ENCODE results near the gene TMEM135.

Gene TMEM135

GRCh38 chr11:87301785-87302540 is 264.2 kb downstream of the TMEM135 start:
- no peak overlapping the region for H3K4me3 ChIP-seq (ENCODE audit: low read length)
- H3K27ac ChIP-seq (ENCODE audit: low read depth, low read length): peak overlapping the region; percentile 57; the same call in 1 of the 2 replicates
- peaks cover 36% of the 10 kb centered on the region for H3K4me1 ChIP-seq (ENCODE audit: insufficient read depth, low read length)
- no peaks in the 10 kb centered on the region for H3K9me3 ChIP-seq (ENCODE audit: insufficient read depth, low read depth, low read length)
- H3K36me3 ChIP-seq (ENCODE audit: insufficient read depth, low read length): no peaks in the 10 kb centered on the region
- no peak overlapping the region for H3K9ac ChIP-seq (ENCODE audit: low read depth, low read length)
- WGBS: 21% methylated on average over 1 of the region's 2 CpGs
- H3K27me3 ChIP-seq (ENCODE audit: insufficient read depth, low read length): no peaks in the 10 kb centered on the region

GRCh38 chr11:87304412-87304811 is 266.7 kb downstream of the TMEM135 start:
- Histone ChIP-seq H3K9me3 (ENCODE audit: insufficient read depth, low read depth, low read length) (no peaks in the 10 kb centered on the region), H3K9ac (ENCODE audit: low read depth, low read length) (no peak overlapping the region), H3K36me3 (ENCODE audit: insufficient read depth, low read length) (no peaks in the 10 kb centered on the region), H3K27ac (ENCODE audit: low read depth, low read length) (no peak overlapping the region), H3K4me1 (ENCODE audit: insufficient read depth, low read length) (peaks cover 27% of the 10 kb centered on the region), H3K27me3 (ENCODE audit: insufficient read depth, low read length) (no peaks in the 10 kb centered on the region), H3K4me3 (ENCODE audit: low read length) (no peak overlapping the region)
- 92% methylated on average over 1 of the region's 1 CpG for WGBS

GRCh38 chr11:87306262-87306851 is 268.6 kb downstream of the TMEM135 start:
- H3K4me3 ChIP-seq (ENCODE audit: low read length): no peak overlapping the region
- H3K9ac ChIP-seq (ENCODE audit: low read depth, low read length): no peak overlapping the region
- no peaks in the 10 kb centered on the region for H3K27me3 ChIP-seq (ENCODE audit: insufficient read depth, low read length)
- H3K36me3 ChIP-seq (ENCODE audit: insufficient read depth, low read length): no peaks in the 10 kb centered on the region
- H3K9me3 ChIP-seq (ENCODE audit: insufficient read depth, low read depth, low read length): no peaks in the 10 kb centered on the region
- WGBS: 94% methylated on average over 1 of the region's 1 CpG
- H3K27ac ChIP-seq (ENCODE audit: low read depth, low read length): no peak overlapping the region
- peaks cover 22% of the 10 kb centered on the region for H3K4me1 ChIP-seq (ENCODE audit: insufficient read depth, low read length)

- H3K4me3 ChIP-seq (ENCODE audit: low read length): no peak overlapping the region
- H3K27ac ChIP-seq (ENCODE audit: low read depth, low read length): no peak overlapping the region
- H3K27me3 ChIP-seq (ENCODE audit: insufficient read depth, low read length): no peaks in the 10 kb centered on the region
- H3K9ac ChIP-seq (ENCODE audit: low read depth, low read length): no peak overlapping the region
- H3K36me3 ChIP-seq (ENCODE audit: insufficient read depth, low read length): no peaks in the 10 kb centered on the region
- no peaks in the 10 kb centered on the region for H3K9me3 ChIP-seq (ENCODE audit: insufficient read depth, low read depth, low read length)
- H3K4me1 ChIP-seq (ENCODE audit: insufficient read depth, low read length): peaks cover 14% of the 10 kb centered on the region
- no CpG with 5 or more reads among the region's 1 CpG for WGBS
Measured at GRCh38 chr11:87307101-87307500, 269.4 kb downstream of the TMEM135 start.

- H3K4me1 ChIP-seq (ENCODE audit: insufficient read depth, low read length): peaks cover 5% of the 10 kb centered on the region; the same call in 1 of the 2 replicates
- 89% methylated on average over 1 of the region's 2 CpGs for WGBS
- H3K9me3 ChIP-seq (ENCODE audit: insufficient read depth, low read depth, low read length): no peaks in the 10 kb centered on the region
- H3K4me3 ChIP-seq (ENCODE audit: low read length): no peak overlapping the region
- no peaks in the 10 kb centered on the region for H3K27me3 ChIP-seq (ENCODE audit: insufficient read depth, low read length)
- no peak overlapping the region for H3K9ac ChIP-seq (ENCODE audit: low read depth, low read length)
- no peak overlapping the region for H3K27ac ChIP-seq (ENCODE audit: low read depth, low read length)
- H3K36me3 ChIP-seq (ENCODE audit: insufficient read depth, low read length): no peaks in the 10 kb centered on the region
Measured at GRCh38 chr11:87315229-87315628, 277.5 kb downstream of the TMEM135 start.

GRCh38 chr11:87316491-87316890 is 278.8 kb downstream of the TMEM135 start:
- H3K4me3 ChIP-seq (ENCODE audit: low read length): no peak overlapping the region
- H3K4me1 ChIP-seq (ENCODE audit: insufficient read depth, low read length): peaks cover 5% of the 10 kb centered on the region; the same call in 1 of the 2 replicates
- H3K9ac ChIP-seq (ENCODE audit: low read depth, low read length): no peak overlapping the region
- H3K27me3 ChIP-seq (ENCODE audit: insufficient read depth, low read length): no peaks in the 10 kb centered on the region
- peaks cover 6% of the 10 kb centered on the region for H3K36me3 ChIP-seq (ENCODE audit: insufficient read depth, low read length)
- H3K9me3 ChIP-seq (ENCODE audit: insufficient read depth, low read depth, low read length): no peaks in the 10 kb centered on the region
- H3K27ac ChIP-seq (ENCODE audit: low read depth, low read length): no peak overlapping the region

GRCh38 chr11:87317441-87317840 is 279.7 kb downstream of the TMEM135 start:
- WGBS: no CpG with 5 or more reads among the region's 2 CpGs
- Histone ChIP-seq H3K36me3 (ENCODE audit: insufficient read depth, low read length) (peaks cover 15% of the 10 kb centered on the region), H3K9me3 (ENCODE audit: insufficient read depth, low read depth, low read length) (no peaks in the 10 kb centered on the region), H3K4me1 (ENCODE audit: insufficient read depth, low read length) (peaks cover 5% of the 10 kb centered on the region; the same call in 1 of the 2 replicates), H3K4me3 (ENCODE audit: low read length) (no peak overlapping the region), H3K9ac (ENCODE audit: low read depth, low read length) (no peak overlapping the region), H3K27me3 (ENCODE audit: insufficient read depth, low read length) (no peaks in the 10 kb centered on the region), H3K27ac (ENCODE audit: low read depth, low read length) (no peak overlapping the region)

- H3K9me3 ChIP-seq (ENCODE audit: insufficient read depth, low read depth, low read length): no peaks in the 10 kb centered on the region
- no peak overlapping the region for H3K27ac ChIP-seq (ENCODE audit: low read depth, low read length)
- H3K9ac ChIP-seq (ENCODE audit: low read depth, low read length): no peak overlapping the region
- H3K36me3 ChIP-seq (ENCODE audit: insufficient read depth, low read length): peaks cover 17% of the 10 kb centered on the region
- H3K27me3 ChIP-seq (ENCODE audit: insufficient read depth, low read length): no peaks in the 10 kb centered on the region
- peaks cover 5% of the 10 kb centered on the region; the same call in 1 of the 2 replicates for H3K4me1 ChIP-seq (ENCODE audit: insufficient read depth, low read length)
- no peak overlapping the region for H3K4me3 ChIP-seq (ENCODE audit: low read length)
Measured at GRCh38 chr11:87320123-87320522, 282.4 kb downstream of the TMEM135 start.

GRCh38 chr11:87322568-87322967 is 284.8 kb downstream of the TMEM135 start:
- Histone ChIP-seq H3K9ac (ENCODE audit: low read depth, low read length) (no peak overlapping the region), H3K27me3 (ENCODE audit: insufficient read depth, low read length) (no peaks in the 10 kb centered on the region), H3K27ac (ENCODE audit: low read depth, low read length) (no peak overlapping the region), H3K36me3 (ENCODE audit: insufficient read depth, low read length) (peaks cover 17% of the 10 kb centered on the region), H3K9me3 (ENCODE audit: insufficient read depth, low read depth, low read length) (no peaks in the 10 kb centered on the region), H3K4me1 (ENCODE audit: insufficient read depth, low read length) (no peaks in the 10 kb centered on the region), H3K4me3 (ENCODE audit: low read length) (no peak overlapping the region)
- WGBS: no CpG with 5 or more reads among the region's 1 CpG

- WGBS: 94% methylated on average over 5 of the region's 5 CpGs
- H3K27me3 ChIP-seq (ENCODE audit: insufficient read depth, low read length): no peaks in the 10 kb centered on the region
- no peaks in the 10 kb centered on the region for H3K4me1 ChIP-seq (ENCODE audit: insufficient read depth, low read length)
- H3K9me3 ChIP-seq (ENCODE audit: insufficient read depth, low read depth, low read length): no peaks in the 10 kb centered on the region
- H3K9ac ChIP-seq (ENCODE audit: low read depth, low read length): no peak overlapping the region
- no peak overlapping the region for H3K27ac ChIP-seq (ENCODE audit: low read depth, low read length)
- peaks cover 17% of the 10 kb centered on the region for H3K36me3 ChIP-seq (ENCODE audit: insufficient read depth, low read length)
- H3K4me3 ChIP-seq (ENCODE audit: low read length): no peak overlapping the region
Measured at GRCh38 chr11:87323899-87324298, 286.2 kb downstream of the TMEM135 start.

GRCh38 chr11:87324817-87325489 is 287.2 kb downstream of the TMEM135 start:
- Histone ChIP-seq H3K9ac (ENCODE audit: low read depth, low read length) (no peak overlapping the region), H3K9me3 (ENCODE audit: insufficient read depth, low read depth, low read length) (no peaks in the 10 kb centered on the region), H3K4me1 (ENCODE audit: insufficient read depth, low read length) (no peaks in the 10 kb centered on the region), H3K36me3 (ENCODE audit: insufficient read depth, low read length) (peaks cover 17% of the 10 kb centered on the region), H3K27ac (ENCODE audit: low read depth, low read length) (no peak overlapping the region), H3K27me3 (ENCODE audit: insufficient read depth, low read length) (no peaks in the 10 kb centered on the region), H3K4me3 (ENCODE audit: low read length) (no peak overlapping the region)
